Sigmoid colon (tissue), 7 donors: ENCODE results near the gene MACROH2A1. TPM values are rescaled to one million over a fixed set of nuclear protein-coding genes. Genes with fewer than 3 reads are reported as not detected.

ENCODE experiments used
- DNase-seq: peaks from one replicate; pipeline ENCODE4 v3.0.0-alpha.2; 2019
- H3K27ac ChIP-seq, 4 donors: fragments of 200-600 bp; sonication (generic); one replicate each; pipeline ENCODE4 v1.5.1; 2016 to 2019; ENCODE audit warnings: mild to moderate bottlenecking in 1 of 4
- H3K27me3 ChIP-seq, 3 donors: fragments of 200-600 bp; sonication (generic); one replicate each; pipeline ENCODE4 v1.5.1; 2019; ENCODE audit warnings: mild to moderate bottlenecking in 1 of 3
- H3K36me3 ChIP-seq, 4 donors: fragments of 200-600 bp; sonication (generic); one replicate each; pipeline ENCODE4 v1.5.1; 2016 to 2019
- H3K4me1 ChIP-seq, 4 donors: fragments of 200-600 bp; sonication (generic); one replicate each; pipeline ENCODE4 v1.5.1; 2017 to 2019
- H3K4me3 ChIP-seq, 4 donors: fragments of 200-600 bp; sonication (generic); one replicate each; pipeline ENCODE4 v1.5.1; 2017 to 2019; ENCODE audit warnings: mild to moderate bottlenecking in 2 of 4, moderate library complexity in 1 of 4
- H3K9me3 ChIP-seq, 4 donors: fragments of 200-600 bp in 3 of 4; sonication (generic) in 3 of 4; one replicate each; pipeline versions ENCODE4 v1.5.1 to v1.6.1; 2013 to 2019
- EP300 ChIP-seq, 4 donors: sonication (generic); formaldehyde crosslinking; IDR thresholded peaks; one replicate each; pipeline ENCODE4 v1.6.1; 2017; ENCODE audit warnings: antibody characterized with exemption in 4 of 4
- POLR2A ChIP-seq, 2 donors: fragments of 450-650 bp; IDR thresholded peaks; one replicate each; pipeline ENCODE4 v1.6.1; 2016; ENCODE audit warnings: antibody characterized with exemption in 2 of 2, mild to moderate bottlenecking in 2 of 2, moderate library complexity in 2 of 2
- POLR2AphosphoS5 ChIP-seq, 4 donors: sonication (generic); formaldehyde crosslinking; IDR thresholded peaks; one replicate each; pipeline ENCODE4 v1.6.1; 2017; ENCODE audit warnings: antibody characterized with exemption in 4 of 4
- WGBS, 2 donors: extraction: QIAGEN DNeasy Blood & Tissue Kit; methylation state at CpG; one replicate each; pipeline ENCODE4 v1.1.7; 2013; 5-methylcytosine and 5-hydroxymethylcytosine counted together
- intact Hi-C: fragments of 100-400 bp; cut with DNase I; formaldehyde crosslinking; loops from one replicate; pipeline ENCODE4 v1.15.1; 2023
- polyA plus RNA-seq, 3 donors: library from polyadenylated mRNA; stranded (reverse); fragments of 200-250 nt; gene quantifications; one replicate each; pipeline ENCODE4 v1.2.3, GENCODE V29; 2013
- total RNA-seq, 4 donors: library from RNA; depleted of rRNA; stranded (reverse); fragments of >200 nt; gene quantifications; one replicate each; pipeline ENCODE4 v1.1.0, GENCODE V29; 2016
- TF ChIP-seq, protein P1 (sequence below), 4 experiments: fragments of 450-650 bp in 3 of 4; fragments of 200-600 bp in 1 of 4; IDR thresholded peaks; one replicate each; pipeline ENCODE4 v1.5.1; 2016 to 2019; ENCODE audit warnings: antibody characterized with exemption in 4 of 4, mild to moderate bottlenecking in 3 of 4, moderate library complexity in 2 of 4
- donor health status: healthy with polysubstance abuse.
- donor health status: Bipolar disorder and iron deficiency.
- donor health status: healthy.

Gene MACROH2A1
- total and polyA plus RNA-seq, 7 donors = 123 to 202 (median 175) TPM

DNA sequence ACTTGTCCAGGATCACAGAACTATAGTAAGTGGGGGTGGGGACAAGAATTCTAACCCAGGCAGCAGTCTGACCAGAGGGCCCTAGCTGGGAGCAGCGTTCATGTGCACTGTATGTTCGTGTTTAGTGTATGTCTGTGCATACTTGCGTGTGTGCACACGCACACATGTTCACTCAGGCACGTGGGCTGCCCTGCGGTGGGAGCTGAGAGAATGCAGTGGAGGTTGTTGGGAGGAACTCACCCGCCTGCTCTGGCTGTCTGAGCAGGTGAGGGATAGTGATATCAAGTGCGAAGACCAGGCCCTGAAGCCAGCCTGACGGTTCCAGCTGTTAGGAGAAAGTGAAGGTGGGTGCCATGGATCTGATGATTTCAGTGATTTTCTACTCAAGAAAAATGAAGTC lies 47.2 kb upstream of the MACROH2A1 start:
- intact Hi-C loops = no loop called here
- no peak overlapping the region for H3K27ac ChIP-seq
- H3K36me3 ChIP-seq = no peaks in the 10 kb centered on the region
- H3K4me1 ChIP-seq = peaks cover 0 to 18% (median 7%) of the 10 kb centered on the region in 4 donors
- no peak overlapping the region for H3K4me3 ChIP-seq
- 75 to 82% methylated on average over 9 of the region's 9 CpGs for WGBS, 2 donors
- H3K27me3 ChIP-seq = no peaks in the 10 kb centered on the region
- H3K9me3 ChIP-seq = no peaks in the 10 kb centered on the region
- peak; percentile 20 for DNase-seq
- TF ChIP-seq, protein P1, sequence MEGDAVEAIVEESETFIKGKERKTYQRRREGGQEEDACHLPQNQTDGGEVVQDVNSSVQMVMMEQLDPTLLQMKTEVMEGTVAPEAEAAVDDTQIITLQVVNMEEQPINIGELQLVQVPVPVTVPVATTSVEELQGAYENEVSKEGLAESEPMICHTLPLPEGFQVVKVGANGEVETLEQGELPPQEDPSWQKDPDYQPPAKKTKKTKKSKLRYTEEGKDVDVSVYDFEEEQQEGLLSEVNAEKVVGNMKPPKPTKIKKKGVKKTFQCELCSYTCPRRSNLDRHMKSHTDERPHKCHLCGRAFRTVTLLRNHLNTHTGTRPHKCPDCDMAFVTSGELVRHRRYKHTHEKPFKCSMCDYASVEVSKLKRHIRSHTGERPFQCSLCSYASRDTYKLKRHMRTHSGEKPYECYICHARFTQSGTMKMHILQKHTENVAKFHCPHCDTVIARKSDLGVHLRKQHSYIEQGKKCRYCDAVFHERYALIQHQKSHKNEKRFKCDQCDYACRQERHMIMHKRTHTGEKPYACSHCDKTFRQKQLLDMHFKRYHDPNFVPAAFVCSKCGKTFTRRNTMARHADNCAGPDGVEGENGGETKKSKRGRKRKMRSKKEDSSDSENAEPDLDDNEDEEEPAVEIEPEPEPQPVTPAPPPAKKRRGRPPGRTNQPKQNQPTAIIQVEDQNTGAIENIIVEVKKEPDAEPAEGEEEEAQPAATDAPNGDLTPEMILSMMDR (IDR thresholded peaks at IDR 0.05) = no peak
- TF ChIP-seq EP300 (IDR thresholded peaks at IDR 0.05) = no peak
- no peak for TF ChIP-seq POLR2AphosphoS5 (IDR thresholded peaks at IDR 0.05)
- no peak for TF ChIP-seq POLR2A (IDR thresholded peaks at IDR 0.05)

DNA sequence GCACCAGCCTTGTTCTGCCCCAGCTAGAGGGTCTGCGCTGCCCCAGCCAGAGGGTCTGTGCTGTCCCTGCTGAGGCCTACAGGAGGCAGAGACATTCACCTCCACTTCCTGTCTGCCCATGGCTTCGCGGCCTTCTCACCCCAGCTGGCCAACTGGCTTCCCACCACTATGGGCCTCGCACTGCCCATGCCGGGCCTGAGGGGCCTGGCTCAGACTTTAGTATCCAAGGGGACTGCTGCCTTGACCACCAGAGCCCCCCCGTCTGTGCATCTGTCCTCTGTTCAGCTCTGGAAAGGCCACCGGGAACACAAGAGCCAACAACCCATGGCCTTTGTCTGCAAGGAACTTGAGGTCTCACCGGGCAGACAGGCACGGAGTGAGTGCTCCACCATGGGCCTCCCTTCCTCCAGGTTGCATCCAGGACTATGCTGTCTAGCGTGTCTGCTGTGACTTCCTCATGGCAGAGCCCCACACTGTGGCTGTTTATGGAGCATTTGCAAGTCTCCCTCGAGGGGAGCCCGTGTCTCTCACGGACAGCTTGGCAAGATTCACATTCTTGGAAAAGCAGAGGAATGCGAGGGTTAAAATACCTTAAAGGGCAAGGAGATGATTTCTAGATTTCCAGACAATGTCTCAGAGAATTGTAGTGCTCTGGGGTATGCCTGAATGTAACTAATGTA lies 46.4 kb upstream of the MACROH2A1 start:
- H3K27me3 ChIP-seq = no peaks in the 10 kb centered on the region
- TF ChIP-seq POLR2AphosphoS5 (IDR thresholded peaks at IDR 0.05) (no peak), POLR2A (IDR thresholded peaks at IDR 0.05) (no peak), EP300 (IDR thresholded peaks at IDR 0.05) (no peak)
- TF ChIP-seq, protein P1 (IDR thresholded peaks at IDR 0.05) = no peak
- no peaks in the 10 kb centered on the region for H3K9me3 ChIP-seq
- peak; percentile 48 for DNase-seq
- no peak overlapping the region for H3K27ac ChIP-seq
- intact Hi-C loops = no loop called here
- no peak overlapping the region for H3K4me3 ChIP-seq
- 83 to 89% methylated on average over 14 of the region's 14 CpGs for WGBS, 2 donors
- H3K4me1 ChIP-seq = peaks cover 0 to 18% (median 7%) of the 10 kb centered on the region in 4 donors
- no peaks in the 10 kb centered on the region for H3K36me3 ChIP-seq

DNA sequence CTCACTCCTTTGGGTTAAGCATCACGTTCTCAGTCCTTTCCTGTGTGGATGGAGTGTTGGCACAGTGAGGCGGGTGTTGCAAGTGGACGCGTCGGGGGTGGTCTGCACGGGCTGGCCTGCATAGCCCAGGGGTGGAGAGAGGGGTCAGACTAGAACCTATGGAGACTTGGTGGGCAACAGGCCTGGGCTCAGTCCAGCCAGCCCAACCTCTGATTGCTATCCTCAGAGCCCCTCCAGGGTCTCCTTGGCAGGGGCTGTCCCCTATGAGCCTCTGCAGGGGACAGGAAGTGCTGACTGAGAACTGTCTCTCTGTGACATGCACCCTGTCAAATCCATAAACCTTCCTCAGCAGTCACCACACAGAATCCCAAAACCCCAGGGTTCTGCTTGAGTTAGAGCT lies 45.9 kb upstream of the MACROH2A1 start:
- peak; percentile 30 for DNase-seq
- Histone ChIP-seq H3K27ac (no peak overlapping the region), H3K9me3 (no peaks in the 10 kb centered on the region), H3K4me1 (peaks cover 0 to 18% (median 7%) of the 10 kb centered on the region in 4 donors), H3K36me3 (no peaks in the 10 kb centered on the region), H3K27me3 (no peaks in the 10 kb centered on the region), H3K4me3 (no peak overlapping the region)
- TF ChIP-seq, protein P1 (IDR thresholded peaks at IDR 0.05) = no peak
- TF ChIP-seq POLR2AphosphoS5 (IDR thresholded peaks at IDR 0.05) (no peak), POLR2A (IDR thresholded peaks at IDR 0.05) (no peak), EP300 (IDR thresholded peaks at IDR 0.05) (no peak)
- intact Hi-C loops = no loop called here
- WGBS, 2 donors = 89 to 90% methylated on average over 6 of the region's 6 CpGs

DNA sequence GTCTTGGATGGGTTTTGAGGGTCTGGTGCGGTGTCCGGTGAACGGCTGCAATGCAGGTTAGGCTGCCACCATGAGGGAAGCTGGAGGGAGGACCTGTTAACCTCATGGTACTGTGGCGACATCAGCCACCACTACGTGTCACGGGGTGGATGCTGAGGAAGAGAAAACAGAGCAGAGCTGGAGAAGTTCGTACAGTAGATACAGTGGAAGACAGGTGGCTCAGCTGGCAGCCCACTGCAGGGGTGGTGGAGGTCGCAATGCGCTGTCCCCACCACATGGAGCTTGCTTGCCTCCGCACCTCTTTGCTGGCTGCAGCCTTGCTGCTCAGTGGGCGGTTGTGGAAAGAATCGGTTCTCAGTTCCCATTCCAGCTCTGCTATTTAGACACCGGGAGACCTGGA lies 45.3 kb upstream of the MACROH2A1 start:
- H3K27ac ChIP-seq = no peak overlapping the region
- no peaks in the 10 kb centered on the region for H3K27me3 ChIP-seq
- TF ChIP-seq EP300 (IDR thresholded peaks at IDR 0.05) (no peak), POLR2AphosphoS5 (IDR thresholded peaks at IDR 0.05) (no peak)
- TF ChIP-seq, protein P1 (IDR thresholded peaks at IDR 0.05) = no peak
- peaks cover 0 to 18% (median 7%) of the 10 kb centered on the region in 4 donors for H3K4me1 ChIP-seq
- no peaks in the 10 kb centered on the region for H3K36me3 ChIP-seq
- peak; percentile 19 for DNase-seq
- H3K4me3 ChIP-seq = no peak overlapping the region
- H3K9me3 ChIP-seq = no peaks in the 10 kb centered on the region
- intact Hi-C loops = no loop called here
- 81 to 89% methylated on average over 13 of the region's 13 CpGs for WGBS, 2 donors
